Fibroblast of lung (primary cell): ENCODE data around the gene ADD2.

Experiments
- EZH2 ChIP-seq: IDR thresholded peaks from 2 replicates; pipeline ENCODE4 v1.5.1; 2012; ENCODE audit warnings: low read length, control low read depth, mild to moderate bottlenecking; ENCODE audit errors: missing control alignments
- TF ChIP-seq, protein P1 (sequence below), 2 donors: IDR thresholded peaks in 1 of 2; conservative IDR thresholded peaks in 1 of 2; 1 replicate in 1 of 2; 2 replicates in 1 of 2; pipeline ENCODE4 v1.5.1; 2011 to 2012; ENCODE audit warnings: low read length in 2 of 2, control low read depth in 1 of 2, inconsistent platforms in 1 of 2, low read depth in 1 of 2, mild to moderate bottlenecking in 1 of 2

DNA sequence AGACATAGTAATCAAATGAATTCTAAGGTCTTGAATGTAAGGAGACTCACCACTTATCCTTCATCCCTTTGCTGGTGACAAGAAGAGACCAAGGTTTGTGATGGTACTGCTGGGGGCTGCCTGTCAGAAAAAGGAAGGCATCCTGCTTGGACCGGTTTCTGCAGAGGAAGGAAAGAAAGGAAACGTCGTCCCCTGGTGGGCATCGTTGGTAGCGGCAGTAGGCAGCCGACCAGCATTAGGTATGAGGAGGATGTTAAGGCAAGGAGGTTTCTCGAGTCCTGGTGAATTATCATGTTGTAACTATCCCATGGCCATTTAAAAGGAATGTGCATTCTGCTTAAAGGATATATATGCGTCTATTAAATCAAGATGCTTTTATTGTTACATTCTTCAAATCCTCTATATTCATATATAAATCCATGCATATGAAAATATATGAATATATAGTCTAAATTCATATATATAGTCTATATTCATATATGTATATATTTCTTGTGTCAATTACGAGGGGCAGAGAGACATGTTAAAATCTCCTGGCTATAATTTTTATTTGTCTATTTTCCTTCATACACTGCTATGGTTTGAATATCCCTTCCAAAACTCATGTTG, 120.0 kb downstream of the ADD2 start:
- no peak for TF ChIP-seq EZH2
- TF ChIP-seq, protein P1, sequence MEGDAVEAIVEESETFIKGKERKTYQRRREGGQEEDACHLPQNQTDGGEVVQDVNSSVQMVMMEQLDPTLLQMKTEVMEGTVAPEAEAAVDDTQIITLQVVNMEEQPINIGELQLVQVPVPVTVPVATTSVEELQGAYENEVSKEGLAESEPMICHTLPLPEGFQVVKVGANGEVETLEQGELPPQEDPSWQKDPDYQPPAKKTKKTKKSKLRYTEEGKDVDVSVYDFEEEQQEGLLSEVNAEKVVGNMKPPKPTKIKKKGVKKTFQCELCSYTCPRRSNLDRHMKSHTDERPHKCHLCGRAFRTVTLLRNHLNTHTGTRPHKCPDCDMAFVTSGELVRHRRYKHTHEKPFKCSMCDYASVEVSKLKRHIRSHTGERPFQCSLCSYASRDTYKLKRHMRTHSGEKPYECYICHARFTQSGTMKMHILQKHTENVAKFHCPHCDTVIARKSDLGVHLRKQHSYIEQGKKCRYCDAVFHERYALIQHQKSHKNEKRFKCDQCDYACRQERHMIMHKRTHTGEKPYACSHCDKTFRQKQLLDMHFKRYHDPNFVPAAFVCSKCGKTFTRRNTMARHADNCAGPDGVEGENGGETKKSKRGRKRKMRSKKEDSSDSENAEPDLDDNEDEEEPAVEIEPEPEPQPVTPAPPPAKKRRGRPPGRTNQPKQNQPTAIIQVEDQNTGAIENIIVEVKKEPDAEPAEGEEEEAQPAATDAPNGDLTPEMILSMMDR (conservative IDR thresholded peaks at IDR 0.05 in 1 of 2, IDR thresholded peaks at IDR 0.05 in 1 of 2; ENCODE audit: low read depth in 1 of 2, low read length in 2 of 2) = peak; percentile 99 to 100
